Measurements from ENCODE around the gene DGKI. TPM values are rescaled to one million over a fixed set of nuclear protein-coding genes. Genes with fewer than 3 reads are reported as not detected.

Gene DGKI
- total RNA-seq, 4 donors from 2014 or later, result 0.42 to 6.2 (median 2.0) TPM

DNA sequence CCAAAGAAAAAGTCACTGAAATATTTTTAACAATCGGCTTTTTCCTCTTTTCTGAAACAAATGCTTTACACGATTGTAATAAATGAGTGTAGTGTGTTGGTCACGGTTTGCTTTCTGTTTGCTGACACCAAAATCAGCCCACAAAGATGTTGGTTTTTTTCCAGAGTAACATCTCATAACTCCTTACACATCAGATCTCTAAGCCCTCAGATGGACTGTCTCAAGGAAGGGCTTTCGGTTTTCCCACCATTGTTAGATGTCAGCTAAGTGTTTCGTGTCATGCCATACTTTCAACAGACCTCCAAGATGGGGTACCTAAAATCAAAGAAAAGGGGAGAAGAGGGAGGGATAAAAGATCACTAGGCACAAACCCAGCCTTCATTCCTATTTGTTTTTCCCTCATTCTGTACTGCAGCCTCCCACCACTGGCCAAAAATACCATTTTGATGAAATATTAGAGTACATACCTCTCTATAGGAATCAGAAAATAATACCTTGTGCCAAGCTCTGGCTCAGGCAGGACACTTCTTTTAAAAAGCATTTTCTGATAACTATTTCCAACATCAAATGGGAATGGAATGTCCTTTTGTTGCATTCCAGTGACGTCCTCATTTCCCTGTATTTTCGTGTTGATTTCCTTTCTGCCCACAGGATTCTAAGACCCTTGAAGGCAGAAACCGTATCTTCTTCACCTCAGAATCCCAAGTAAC lies 159.1 kb downstream of the DGKI start:
- no peak overlapping the region for H3K4me3 ChIP-seq
- no peak for DNase-seq (ENCODE audit: low spot score in 2 of 2)
- no peaks in the 10 kb centered on the region for H3K36me3 ChIP-seq
- TF ChIP-seq EP300 (IDR thresholded peaks at IDR 0.05), result no peak
- no peak for TF ChIP-seq POLR2AphosphoS5 (IDR thresholded peaks at IDR 0.05)
- no peak for TF ChIP-seq POLR2A (IDR thresholded peaks at IDR 0.05)
- TF ChIP-seq, protein P1, sequence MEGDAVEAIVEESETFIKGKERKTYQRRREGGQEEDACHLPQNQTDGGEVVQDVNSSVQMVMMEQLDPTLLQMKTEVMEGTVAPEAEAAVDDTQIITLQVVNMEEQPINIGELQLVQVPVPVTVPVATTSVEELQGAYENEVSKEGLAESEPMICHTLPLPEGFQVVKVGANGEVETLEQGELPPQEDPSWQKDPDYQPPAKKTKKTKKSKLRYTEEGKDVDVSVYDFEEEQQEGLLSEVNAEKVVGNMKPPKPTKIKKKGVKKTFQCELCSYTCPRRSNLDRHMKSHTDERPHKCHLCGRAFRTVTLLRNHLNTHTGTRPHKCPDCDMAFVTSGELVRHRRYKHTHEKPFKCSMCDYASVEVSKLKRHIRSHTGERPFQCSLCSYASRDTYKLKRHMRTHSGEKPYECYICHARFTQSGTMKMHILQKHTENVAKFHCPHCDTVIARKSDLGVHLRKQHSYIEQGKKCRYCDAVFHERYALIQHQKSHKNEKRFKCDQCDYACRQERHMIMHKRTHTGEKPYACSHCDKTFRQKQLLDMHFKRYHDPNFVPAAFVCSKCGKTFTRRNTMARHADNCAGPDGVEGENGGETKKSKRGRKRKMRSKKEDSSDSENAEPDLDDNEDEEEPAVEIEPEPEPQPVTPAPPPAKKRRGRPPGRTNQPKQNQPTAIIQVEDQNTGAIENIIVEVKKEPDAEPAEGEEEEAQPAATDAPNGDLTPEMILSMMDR (IDR thresholded peaks at IDR 0.05), result no peak
- WGBS, result 70% methylated on average over 8 of the region's 8 CpGs
- peaks cover under 1% of the 10 kb centered on the region for H3K4me1 ChIP-seq
- no peaks in the 10 kb centered on the region for H3K27me3 ChIP-seq
- H3K9me3 ChIP-seq, result no peaks in the 10 kb centered on the region
- H3K27ac ChIP-seq, result no peak overlapping the region

DNA sequence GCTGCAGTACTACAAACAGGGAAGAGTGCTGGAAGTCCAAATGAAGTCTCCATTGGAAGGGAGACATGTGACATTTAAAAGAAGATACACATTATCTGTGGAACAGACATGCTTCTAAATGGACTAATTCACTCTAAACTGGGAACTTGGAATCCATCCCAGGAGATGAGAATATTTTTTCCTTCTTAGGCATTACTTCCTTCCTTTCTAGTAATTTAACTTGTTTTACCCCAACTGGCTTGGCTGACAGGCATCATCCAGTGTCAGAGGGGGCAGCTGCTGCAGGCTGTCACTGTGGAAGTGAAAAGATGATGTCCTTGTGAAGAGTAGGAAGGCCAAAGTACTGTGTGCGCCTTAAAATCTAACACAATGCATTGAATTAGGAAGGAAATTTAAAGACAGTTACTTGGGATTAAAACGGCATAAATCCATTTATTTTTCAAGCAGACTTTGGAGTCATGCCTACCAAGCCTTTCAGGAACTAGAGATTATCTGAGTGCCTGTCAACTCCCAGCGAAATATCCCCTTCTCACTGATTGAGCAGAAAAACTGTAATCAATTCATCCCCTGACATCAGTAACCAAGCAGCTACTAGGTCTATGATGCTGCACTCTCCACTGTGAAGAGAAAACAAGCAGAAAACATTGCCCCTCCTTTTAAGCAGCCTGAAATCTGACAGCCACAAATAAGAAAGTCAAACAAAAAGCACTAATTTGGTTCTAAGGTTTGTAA lies 161.2 kb downstream of the DGKI start:
- no peaks in the 10 kb centered on the region for H3K27me3 ChIP-seq
- no peaks in the 10 kb centered on the region for H3K9me3 ChIP-seq
- TF ChIP-seq, protein P1 (IDR thresholded peaks at IDR 0.05), result no peak
- TF ChIP-seq POLR2AphosphoS5 (IDR thresholded peaks at IDR 0.05) (no peak), POLR2A (IDR thresholded peaks at IDR 0.05) (no peak), EP300 (IDR thresholded peaks at IDR 0.05) (no peak)
- H3K4me3 ChIP-seq, result no peak overlapping the region
- peaks cover 4% of the 10 kb centered on the region for H3K4me1 ChIP-seq
- no peak for DNase-seq (ENCODE audit: low spot score in 2 of 2)
- 74% methylated on average over 3 of the region's 3 CpGs for WGBS
- no peak overlapping the region for H3K27ac ChIP-seq
- no peaks in the 10 kb centered on the region for H3K36me3 ChIP-seq

DNA sequence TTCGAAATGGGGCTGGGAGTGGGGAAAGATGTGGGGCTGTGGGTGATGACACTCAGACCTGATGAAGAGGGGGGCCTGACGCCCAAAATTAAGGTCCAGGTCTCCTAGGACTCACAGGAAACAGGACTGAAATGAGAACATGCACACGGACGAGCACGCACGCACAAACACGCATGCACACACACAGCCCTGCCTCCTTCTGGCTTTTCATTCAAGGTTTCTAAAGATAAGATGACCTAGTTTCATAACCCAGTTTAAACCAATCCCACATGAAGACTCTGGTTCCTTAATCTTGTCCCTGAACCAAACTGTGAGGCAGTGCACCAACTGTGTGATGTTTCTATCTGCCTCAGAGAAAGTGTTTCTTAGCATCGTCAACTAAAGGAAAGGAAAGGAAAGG lies 162.0 kb downstream of the DGKI start:
- TF ChIP-seq EP300 (IDR thresholded peaks at IDR 0.05), result no peak
- no peak for TF ChIP-seq POLR2AphosphoS5 (IDR thresholded peaks at IDR 0.05)
- no peak for TF ChIP-seq POLR2A (IDR thresholded peaks at IDR 0.05)
- TF ChIP-seq, protein P1 (IDR thresholded peaks at IDR 0.05), result no peak
- H3K9me3 ChIP-seq, result no peaks in the 10 kb centered on the region
- H3K4me1 ChIP-seq, result peaks cover 4% of the 10 kb centered on the region
- 68% methylated on average over 8 of the region's 8 CpGs for WGBS
- H3K4me3 ChIP-seq, result no peak overlapping the region
- no peak overlapping the region for H3K27ac ChIP-seq
- no peaks in the 10 kb centered on the region for H3K27me3 ChIP-seq
- no peaks in the 10 kb centered on the region for H3K36me3 ChIP-seq
- no peak for DNase-seq (ENCODE audit: low spot score in 2 of 2)

GRCh38 chr7:137684316-137684715 lies 162.5 kb downstream of the DGKI start:
- Histone ChIP-seq H3K9me3 (no peaks in the 10 kb centered on the region), H3K36me3 (no peaks in the 10 kb centered on the region), H3K27me3 (no peaks in the 10 kb centered on the region), H3K27ac (no peak overlapping the region), H3K4me1 (peaks cover 4% of the 10 kb centered on the region), H3K4me3 (no peak overlapping the region)
- no peak for DNase-seq (ENCODE audit: low spot score in 2 of 2)
- WGBS, result 52% methylated on average over 7 of the region's 7 CpGs
- TF ChIP-seq, protein P1 (IDR thresholded peaks at IDR 0.05), result no peak
- no peak for TF ChIP-seq POLR2AphosphoS5 (IDR thresholded peaks at IDR 0.05)
- TF ChIP-seq EP300 (IDR thresholded peaks at IDR 0.05), result no peak
- TF ChIP-seq POLR2A (IDR thresholded peaks at IDR 0.05), result no peak

- Histone ChIP-seq H3K4me1 (peaks cover 4% of the 10 kb centered on the region), H3K9me3 (no peaks in the 10 kb centered on the region), H3K27ac (no peak overlapping the region), H3K27me3 (no peaks in the 10 kb centered on the region), H3K4me3 (no peak overlapping the region), H3K36me3 (no peaks in the 10 kb centered on the region)
- DNase-seq (ENCODE audit: low spot score in 2 of 2), result no peak
- TF ChIP-seq, protein P1 (IDR thresholded peaks at IDR 0.05), result no peak
- no peak for TF ChIP-seq POLR2AphosphoS5 (IDR thresholded peaks at IDR 0.05)
- no peak for TF ChIP-seq POLR2A (IDR thresholded peaks at IDR 0.05)
- TF ChIP-seq EP300 (IDR thresholded peaks at IDR 0.05), result no peak
Measured at GRCh38 chr7:137682596-137682995, 164.2 kb downstream of the DGKI start.

Measured in suprapubic skin (tissue), 4 donors.